Memory B cell (primary cell): ENCODE measurements around the gene KRTAP20-3.

ENCODE experiments used
- ATAC-seq: fragments of 150-1000 bp; cut with Tn5 transposase; 2 replicates; pipeline ENCODE4 v1.10.0; 2021; ENCODE audit warnings: low read depth, mild to moderate bottlenecking, moderate library complexity
- DNase-seq, 2 donors: peaks; one replicate each; pipeline ENCODE4 v3.0.0; 2022; ENCODE audit warnings: low spot score in 2 of 2
- H3K27ac Mint-ChIP-seq: one replicate; pipeline ENCODE4 v1.8.0; 2022; ENCODE audit warnings: mild to moderate bottlenecking, moderate library complexity, mixed read lengths
- H3K27me3 Mint-ChIP-seq: one replicate; pipeline ENCODE4 v1.8.0; 2022; ENCODE audit warnings: mixed read lengths
- H3K36me3 Mint-ChIP-seq: one replicate; pipeline ENCODE4 v1.8.0; 2022; ENCODE audit warnings: mild to moderate bottlenecking, mixed read lengths
- H3K4me1 Mint-ChIP-seq: one replicate; pipeline ENCODE4 v1.8.0; 2022; ENCODE audit warnings: mixed read lengths
- H3K4me3 Mint-ChIP-seq: one replicate; pipeline ENCODE4 v1.8.0; 2022; ENCODE audit warnings: mild to moderate bottlenecking, moderate library complexity, mixed read lengths
- H3K9me3 Mint-ChIP-seq: one replicate; pipeline ENCODE4 v1.8.0; 2022; ENCODE audit warnings: mixed read lengths

The KRTAP20-3 gene

GRCh38 chr21:30642564-30642963 is at the start of gene KRTAP20-3:
TSS of gene KRTAP20-3 (plus strand) at chr21:30642864.
- Mint-ChIP-seq H3K36me3 (no peaks in the 10 kb centered on the region), H3K27me3 (no peaks in the 10 kb centered on the region), H3K4me3 (no peak within 1 kb of the TSS), H3K9me3 (peaks cover 10% of the 10 kb centered on the region), H3K27ac (no peak within 1 kb of the TSS), H3K4me1 (no peaks in the 10 kb centered on the region)
- DNase-seq (no peak), ATAC-seq (no peak)

GRCh38 chr21:30598802-30599201 is 43.9 kb upstream of the KRTAP20-3 start, which contains the start of gene KRTAP6-2:
TSS of gene KRTAP6-2 (minus strand) at chr21:30598902. CDS start at chr21:30598874, 28 bp downstream.
- Mint-ChIP-seq H3K36me3 (no peaks in the 10 kb centered on the region), H3K9me3 (peaks cover 2% of the 10 kb centered on the region), H3K4me3 (no peak within 1 kb of the TSS), H3K27ac (no peak within 1 kb of the TSS), H3K4me1 (no peaks in the 10 kb centered on the region), H3K27me3 (no peaks in the 10 kb centered on the region)
- DNase-seq (no peak), ATAC-seq (no peak)

- ATAC-seq (no peak), DNase-seq (no peak)
- Mint-ChIP-seq H3K27me3 (no peaks in the 10 kb centered on the region), H3K4me1 (no peaks in the 10 kb centered on the region), H3K36me3 (no peaks in the 10 kb centered on the region), H3K9me3 (peaks cover 2% of the 10 kb centered on the region), H3K4me3 (no peak within 1 kb of the TSS), H3K27ac (no peak within 1 kb of the TSS)
Observed at GRCh38 chr21:30600787-30601186, 41.9 kb upstream of the KRTAP20-3 start, which contains the start of gene KRTAP22-1. TSS of gene KRTAP22-1 (plus strand) at chr21:30601087.

GRCh38 chr21:30605968-30606367 is 36.7 kb upstream of the KRTAP20-3 start:
- Mint-ChIP-seq H3K36me3 (no peaks in the 10 kb centered on the region), H3K9me3 (peaks cover 5% of the 10 kb centered on the region), H3K4me1 (no peaks in the 10 kb centered on the region), H3K27ac (no peak overlapping the region), H3K4me3 (no peak overlapping the region), H3K27me3 (no peaks in the 10 kb centered on the region)
- DNase-seq (no peak), ATAC-seq (no peak)

GRCh38 chr21:30612132-30612531 is 30.5 kb upstream of the KRTAP20-3 start:
- Mint-ChIP-seq H3K27me3 (no peaks in the 10 kb centered on the region), H3K4me1 (no peaks in the 10 kb centered on the region), H3K27ac (no peak overlapping the region), H3K4me3 (no peak overlapping the region), H3K36me3 (no peaks in the 10 kb centered on the region), H3K9me3 (peaks cover 4% of the 10 kb centered on the region)
- ATAC-seq: no peak
- no peak for DNase-seq

- Mint-ChIP-seq H3K36me3 (no peaks in the 10 kb centered on the region), H3K27ac (no peak within 1 kb of the TSS), H3K4me1 (no peaks in the 10 kb centered on the region), H3K27me3 (no peaks in the 10 kb centered on the region), H3K4me3 (no peak within 1 kb of the TSS), H3K9me3 (peaks cover 4% of the 10 kb centered on the region)
- ATAC-seq: no peak
- no peak for DNase-seq
Observed at GRCh38 chr21:30613836-30614235, 28.8 kb upstream of the KRTAP20-3 start, which contains the start of gene KRTAP6-1. TSS of gene KRTAP6-1 (minus strand) at chr21:30613930. CDS start at chr21:30613904, 26 bp downstream.

- Mint-ChIP-seq H3K9me3 (peaks cover 4% of the 10 kb centered on the region), H3K27me3 (no peaks in the 10 kb centered on the region), H3K4me1 (no peaks in the 10 kb centered on the region), H3K36me3 (no peaks in the 10 kb centered on the region), H3K27ac (no peak overlapping the region), H3K4me3 (no peak overlapping the region)
- ATAC-seq: no peak
- no peak for DNase-seq
Observed at GRCh38 chr21:30615199-30615598, 27.5 kb upstream of the KRTAP20-3 start.

- H3K27ac Mint-ChIP-seq: no peak within 1 kb of the TSS
- peaks cover 2% of the 10 kb centered on the region for H3K9me3 Mint-ChIP-seq
- DNase-seq (no peak), ATAC-seq (no peak)
- H3K4me3 Mint-ChIP-seq: no peak within 1 kb of the TSS
- no peaks in the 10 kb centered on the region for H3K27me3 Mint-ChIP-seq
- no peaks in the 10 kb centered on the region for H3K36me3 Mint-ChIP-seq
- H3K4me1 Mint-ChIP-seq: no peaks in the 10 kb centered on the region
Observed at GRCh38 chr21:30616125-30616524, 26.5 kb upstream of the KRTAP20-3 start, which contains the start of gene KRTAP20-1. TSS of gene KRTAP20-1 (plus strand) at chr21:30616425. CDS start at chr21:30616455, 30 bp downstream.

- H3K27ac Mint-ChIP-seq: no peak overlapping the region
- DNase-seq: no peak
- no peak for ATAC-seq
- no peaks in the 10 kb centered on the region for H3K27me3 Mint-ChIP-seq
- H3K36me3 Mint-ChIP-seq: no peaks in the 10 kb centered on the region
- H3K4me1 Mint-ChIP-seq: no peaks in the 10 kb centered on the region
- no peak overlapping the region for H3K4me3 Mint-ChIP-seq
- H3K9me3 Mint-ChIP-seq: peaks cover 2% of the 10 kb centered on the region
Observed at GRCh38 chr21:30620080-30620479, 22.6 kb upstream of the KRTAP20-3 start.

- Mint-ChIP-seq H3K4me3 (no peak within 1 kb of the TSS), H3K27ac (no peak within 1 kb of the TSS), H3K9me3 (peaks cover 2% of the 10 kb centered on the region), H3K4me1 (no peaks in the 10 kb centered on the region), H3K27me3 (no peaks in the 10 kb centered on the region), H3K36me3 (no peaks in the 10 kb centered on the region)
- no peak for DNase-seq
- no peak for ATAC-seq
Observed at GRCh38 chr21:30620522-30620921, 22.1 kb upstream of the KRTAP20-3 start, which contains the start of gene KRTAP20-4. TSS of gene KRTAP20-4 (plus strand) at chr21:30620627.

GRCh38 chr21:30623362-30623761 is 19.3 kb upstream of the KRTAP20-3 start:
- H3K9me3 Mint-ChIP-seq: peaks cover 3% of the 10 kb centered on the region
- H3K27me3 Mint-ChIP-seq: no peaks in the 10 kb centered on the region
- no peak for DNase-seq
- no peak overlapping the region for H3K4me3 Mint-ChIP-seq
- no peak for ATAC-seq
- no peaks in the 10 kb centered on the region for H3K4me1 Mint-ChIP-seq
- H3K27ac Mint-ChIP-seq: no peak overlapping the region
- no peaks in the 10 kb centered on the region for H3K36me3 Mint-ChIP-seq

- Mint-ChIP-seq H3K9me3 (peaks cover 3% of the 10 kb centered on the region), H3K27me3 (no peaks in the 10 kb centered on the region), H3K4me3 (no peak overlapping the region), H3K36me3 (no peaks in the 10 kb centered on the region), H3K4me1 (no peaks in the 10 kb centered on the region), H3K27ac (no peak overlapping the region)
- DNase-seq (no peak), ATAC-seq (no peak)
Observed at GRCh38 chr21:30625449-30626165, 17.1 kb upstream of the KRTAP20-3 start.

- ATAC-seq (no peak), DNase-seq (no peak)
- no peak overlapping the region for H3K4me3 Mint-ChIP-seq
- no peaks in the 10 kb centered on the region for H3K4me1 Mint-ChIP-seq
- no peaks in the 10 kb centered on the region for H3K36me3 Mint-ChIP-seq
- no peaks in the 10 kb centered on the region for H3K27me3 Mint-ChIP-seq
- peaks cover 3% of the 10 kb centered on the region for H3K9me3 Mint-ChIP-seq
- no peak overlapping the region for H3K27ac Mint-ChIP-seq
Observed at GRCh38 chr21:30628109-30628508, 14.6 kb upstream of the KRTAP20-3 start.

GRCh38 chr21:30629200-30629599 is 13.5 kb upstream of the KRTAP20-3 start:
- H3K4me1 Mint-ChIP-seq: no peaks in the 10 kb centered on the region
- no peaks in the 10 kb centered on the region for H3K27me3 Mint-ChIP-seq
- ATAC-seq (no peak), DNase-seq (no peak)
- H3K9me3 Mint-ChIP-seq: peaks cover 3% of the 10 kb centered on the region
- H3K36me3 Mint-ChIP-seq: no peaks in the 10 kb centered on the region
- H3K4me3 Mint-ChIP-seq: no peak overlapping the region
- no peak overlapping the region for H3K27ac Mint-ChIP-seq

GRCh38 chr21:30634906-30635305 is 7.8 kb upstream of the KRTAP20-3 start, which contains the start of gene KRTAP20-2:
TSS of gene KRTAP20-2 (plus strand) at chr21:30635206. CDS start at chr21:30635264, 58 bp downstream.
- no peak for DNase-seq
- H3K27ac Mint-ChIP-seq: no peak within 1 kb of the TSS
- H3K4me3 Mint-ChIP-seq: no peak within 1 kb of the TSS
- no peaks in the 10 kb centered on the region for H3K36me3 Mint-ChIP-seq
- no peaks in the 10 kb centered on the region for H3K4me1 Mint-ChIP-seq
- peaks cover 1% of the 10 kb centered on the region for H3K9me3 Mint-ChIP-seq
- ATAC-seq: no peak
- H3K27me3 Mint-ChIP-seq: no peaks in the 10 kb centered on the region
